Psoas muscle (tissue), 8 donors: ENCODE data around the gene RAB14. TPM values are rescaled to one million over a fixed set of nuclear protein-coding genes. Genes with fewer than 3 reads are reported as not detected.

Experiments
- ATAC-seq, 4 donors: fragments of 200-7000 bp; cut with Tn5 transposase; one replicate each; pipeline ENCODE4 v1.9.1; 2020; ENCODE audit warnings: moderate library complexity in 3 of 4, mild to moderate bottlenecking in 2 of 4
- DNase-seq, 2 donors: peaks; one replicate each; pipeline ENCODE4 v3.0.0-alpha.2; 2020
- H3K27ac ChIP-seq: fragments of 200-600 bp; one replicate; pipeline ENCODE4 v1.8.0; 2022
- H3K27me3 ChIP-seq, 3 donors: fragments of 200-600 bp in 1 of 3; one replicate each; pipeline versions ENCODE4 v1.6.1 to v1.8.0; 2013 to 2022; ENCODE audit warnings: low read length in 2 of 3, mild to moderate bottlenecking in 2 of 3, moderate library complexity in 1 of 3; ENCODE audit not compliant: insufficient read depth in 3 of 3
- H3K36me3 ChIP-seq, 2 donors: fragments of 200-600 bp in 1 of 2; one replicate each; pipeline versions ENCODE4 v1.6.1 to v1.8.0; 2013 to 2022; ENCODE audit warnings: low read depth in 1 of 2, mild to moderate bottlenecking in 1 of 2, moderate library complexity in 1 of 2; ENCODE audit not compliant: insufficient read depth in 1 of 2
- H3K4me1 ChIP-seq: fragments of 200-600 bp; one replicate; pipeline ENCODE4 v1.8.0; 2022
- H3K4me3 ChIP-seq: fragments of 200-600 bp; one replicate; pipeline ENCODE4 v1.8.0; 2022; ENCODE audit warnings: mild to moderate bottlenecking
- H3K9me3 ChIP-seq: fragments of 200-600 bp; one replicate; pipeline ENCODE4 v1.8.0; 2022
- CTCF ChIP-seq: fragments of 200-600 bp; IDR thresholded peaks from one replicate; pipeline ENCODE4 v1.8.0; 2022; ENCODE audit warnings: antibody characterized with exemption
- WGBS, 3 donors: extraction: QIAGEN DNeasy Blood & Tissue Kit; methylation state at CpG; one replicate each; pipeline versions ENCODE4 v1.1.6 to v1.1.7; 2013; 5-methylcytosine and 5-hydroxymethylcytosine counted together
- intact Hi-C, 2 donors: fragments of 100-400 bp; cut with DNase I; formaldehyde crosslinking; loops; one replicate each; pipeline versions ENCODE4 v1.11.0 to v1.14.2; 2022
- polyA plus RNA-seq, 3 donors: library from polyadenylated mRNA; stranded (reverse); fragments of 200-250 nt; gene quantifications; one replicate each; pipeline ENCODE4 v1.2.3, GENCODE V29; 2013
- total RNA-seq, 4 donors: library from RNA; stranded (reverse); fragmentation: NEBNext Ultra II Directional in 2 of 4; extraction: Animal tissue kit (Norgen Biotek cat#: 25700) in 2 of 4; gene quantifications; one replicate each; pipeline versions ENCODE4 v1.2.1 to v1.2.4, GENCODE V29; 2021 to 2023
- donor health status: healthy with polysubstance abuse.
- donor health status: DM: no; HTN: no; CAD: no; lungs with moderate emphysema.
- donor health status: Bipolar disorder and iron deficiency.
- donor health status: healthy.
- donor health status: DM: yes; HTN: yes; CAD: no.
- donor health status: DM: no; HTN: no; CAD: no.
- donor health status: DM: no; HTN: no; CAD: no.
- donor health status: DM: yes; HTN: yes; CAD: no.

The RAB14 gene
- total and polyA plus RNA-seq, 7 donors = 17.6 to 51.5 (median 43.6) TPM

- intact Hi-C loops = no loop called here
- 86 to 87% (median 87%) methylated on average over 6 of the region's 6 CpGs for WGBS, 3 donors
- Histone ChIP-seq H3K27me3 (no peaks in the 10 kb centered on the region), H3K27ac (no peak overlapping the region), H3K4me3 (no peak overlapping the region), H3K36me3 (peaks cover 0 to 76% of the 10 kb centered on the region in 2 donors), H3K9me3 (no peaks in the 10 kb centered on the region), H3K4me1 (peaks cover 16% of the 10 kb centered on the region)
- DNase-seq (no peak), ATAC-seq (no peak)
- no peak for TF ChIP-seq CTCF
These were observed 22.8 kb downstream of the RAB14 start for GRCh38 chr9:121178676-121179372.

- 92 to 96% (median 94%) methylated on average over 7 of the region's 7 CpGs for WGBS, 3 donors
- DNase-seq = no peak
- no peak for TF ChIP-seq CTCF
- no peak for ATAC-seq
- Histone ChIP-seq H3K27me3 (no peaks in the 10 kb centered on the region), H3K36me3 (peaks cover 12 to 81% of the 10 kb centered on the region in 2 donors), H3K9me3 (no peaks in the 10 kb centered on the region), H3K4me3 (no peak overlapping the region), H3K27ac (no peak overlapping the region), H3K4me1 (no peaks in the 10 kb centered on the region)
- intact Hi-C loops = no loop called here
These were observed 28.2 kb downstream of the RAB14 start for GRCh38 chr9:121173501-121173900.

- peaks cover 17 to 81% of the 10 kb centered on the region in 2 donors for H3K36me3 ChIP-seq
- TF ChIP-seq CTCF = no peak
- ATAC-seq (no peak), DNase-seq (no peak)
- intact Hi-C loops = no loop called here
- H3K4me3 ChIP-seq = no peak overlapping the region
- no peaks in the 10 kb centered on the region for H3K27me3 ChIP-seq
- H3K27ac ChIP-seq = no peak overlapping the region
- H3K4me1 ChIP-seq = no peaks in the 10 kb centered on the region
- no peaks in the 10 kb centered on the region for H3K9me3 ChIP-seq
- WGBS, 3 donors = 84 to 100% (median 86%) methylated on average over 1 of the region's 1 CpG
These were observed 28.8 kb downstream of the RAB14 start for GRCh38 chr9:121172726-121173487.

- ATAC-seq = no peak
- H3K27ac ChIP-seq = no peak overlapping the region
- no peaks in the 10 kb centered on the region for H3K4me1 ChIP-seq
- H3K36me3 ChIP-seq = peaks cover 17 to 80% of the 10 kb centered on the region in 2 donors
- no peak for TF ChIP-seq CTCF
- WGBS, 3 donors = 74 to 84% (median 74%) methylated on average over 5 of the region's 5 CpGs
- no peak for DNase-seq
- no peak overlapping the region for H3K4me3 ChIP-seq
- intact Hi-C loops = no loop called here
- H3K9me3 ChIP-seq = no peaks in the 10 kb centered on the region
- no peaks in the 10 kb centered on the region for H3K27me3 ChIP-seq
These were observed 30.4 kb downstream of the RAB14 start for GRCh38 chr9:121171236-121171635.
